ENCODE measurements around the gene EIF2B2.

Gene EIF2B2

DNA sequence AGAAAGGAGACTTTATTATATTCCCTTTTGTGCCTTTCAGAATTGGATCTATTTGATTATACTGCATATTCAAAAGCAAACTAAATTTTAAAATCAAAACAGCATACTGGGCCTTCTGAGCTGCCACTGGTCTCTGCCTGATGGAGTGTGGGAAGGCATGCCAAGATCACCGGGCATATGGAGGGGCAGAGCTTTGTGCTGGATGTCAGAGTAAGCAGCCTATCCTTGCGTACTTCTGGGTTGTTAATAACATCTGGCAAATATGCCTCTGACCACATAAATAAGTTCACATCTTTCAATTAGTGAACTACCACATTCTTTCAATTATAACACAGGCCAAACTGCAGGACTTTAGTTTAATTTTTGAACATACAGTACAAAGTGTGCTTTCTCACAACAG, 30.2 kb downstream of the EIF2B2 start:
- Histone ChIP-seq H3K4me1 (ENCODE audit: control insufficient read depth in 5 of 5, insufficient read depth in 5 of 5, low read length in 5 of 5) (peaks cover 0 to 6% (median 0%) of the 10 kb centered on the region in 5 donors), H3K27ac (ENCODE audit: low read depth, low read length) (no peak overlapping the region), H3K9me3 (ENCODE audit: control insufficient read depth in 5 of 5, low read length in 5 of 5) (no peaks in the 10 kb centered on the region), H3K4me3 (ENCODE audit: low read depth in 1 of 5, low read length in 5 of 5) (no peak overlapping the region), H3K36me3 (ENCODE audit: control insufficient read depth in 5 of 5, insufficient read depth in 5 of 5, low read length in 5 of 5) (peaks cover 21 to 55% (median 27%) of the 10 kb centered on the region in 5 donors), H3K27me3 (ENCODE audit: control insufficient read depth in 5 of 5, insufficient read depth in 4 of 5, low read length in 5 of 5) (no peaks in the 10 kb centered on the region), H3K9ac (ENCODE audit: low read length in 5 of 5) (no peak overlapping the region)

DNA sequence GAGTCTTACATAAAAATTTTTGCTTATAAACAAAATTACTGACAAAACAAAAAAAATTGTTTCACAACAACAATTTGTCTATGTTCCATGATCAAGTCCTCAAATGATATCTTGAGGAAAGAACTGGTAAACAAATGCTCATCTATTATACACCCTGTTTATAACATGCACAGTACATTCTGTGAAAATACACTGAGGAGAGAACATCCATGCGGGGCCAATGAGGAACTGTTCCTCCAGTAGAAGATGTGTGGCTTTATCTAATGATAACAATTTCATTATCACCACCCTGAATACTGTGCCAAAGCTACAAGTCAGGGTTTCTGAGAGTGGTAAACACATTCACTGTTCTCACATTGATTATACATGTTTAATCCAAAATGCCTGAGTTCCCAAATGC, 37.8 kb downstream of the EIF2B2 start:
- no peaks in the 10 kb centered on the region for H3K27me3 ChIP-seq (ENCODE audit: control insufficient read depth in 5 of 5, insufficient read depth in 4 of 5, low read length in 5 of 5)
- no peak overlapping the region for H3K4me3 ChIP-seq (ENCODE audit: low read depth in 1 of 5, low read length in 5 of 5)
- no peaks in the 10 kb centered on the region for H3K9me3 ChIP-seq (ENCODE audit: control insufficient read depth in 5 of 5, low read length in 5 of 5)
- no peak overlapping the region for H3K9ac ChIP-seq (ENCODE audit: low read length in 5 of 5)
- no peak overlapping the region for H3K27ac ChIP-seq (ENCODE audit: low read depth, low read length)
- H3K36me3 ChIP-seq (ENCODE audit: control insufficient read depth in 5 of 5, insufficient read depth in 5 of 5, low read length in 5 of 5), result peaks cover 2 to 19% (median 11%) of the 10 kb centered on the region in 5 donors
- peaks cover 0 to 15% (median 10%) of the 10 kb centered on the region in 5 donors for H3K4me1 ChIP-seq (ENCODE audit: control insufficient read depth in 5 of 5, insufficient read depth in 5 of 5, low read length in 5 of 5)

- Histone ChIP-seq H3K27ac (ENCODE audit: low read depth, low read length) (no peak overlapping the region), H3K27me3 (ENCODE audit: control insufficient read depth in 5 of 5, insufficient read depth in 4 of 5, low read length in 5 of 5) (no peaks in the 10 kb centered on the region), H3K9ac (ENCODE audit: low read length in 5 of 5) (no peak overlapping the region), H3K4me1 (ENCODE audit: control insufficient read depth in 5 of 5, insufficient read depth in 5 of 5, low read length in 5 of 5) (peaks cover 0 to 14% (median 10%) of the 10 kb centered on the region in 5 donors), H3K36me3 (ENCODE audit: control insufficient read depth in 5 of 5, insufficient read depth in 5 of 5, low read length in 5 of 5) (peaks cover 2 to 19% (median 11%) of the 10 kb centered on the region in 5 donors), H3K9me3 (ENCODE audit: control insufficient read depth in 5 of 5, low read length in 5 of 5) (no peaks in the 10 kb centered on the region), H3K4me3 (ENCODE audit: low read depth in 1 of 5, low read length in 5 of 5) (no peak overlapping the region)
Observed at GRCh38 chr14:75040959-75041358, 38.2 kb downstream of the EIF2B2 start.

DNA sequence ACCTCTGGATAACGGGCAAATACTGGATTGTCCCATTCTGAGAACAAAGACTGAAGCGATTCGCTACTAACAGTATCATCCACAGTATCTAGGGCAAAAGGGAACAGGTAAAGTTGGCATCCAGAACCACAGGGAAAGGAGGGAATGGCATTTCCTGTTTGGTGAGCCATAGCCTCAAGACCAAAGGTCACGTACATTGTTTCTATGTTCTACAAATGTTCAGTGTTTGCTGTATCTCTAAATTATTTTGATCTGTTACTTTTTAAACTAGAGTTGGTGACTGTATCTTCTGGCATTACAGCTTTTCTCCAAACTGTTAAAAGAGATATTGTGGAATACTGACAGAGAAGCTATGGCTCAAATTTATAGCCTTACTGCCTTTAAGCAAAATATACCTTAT, 38.9 kb downstream of the EIF2B2 start:
- Histone ChIP-seq H3K9ac (ENCODE audit: low read length in 5 of 5) (no peak overlapping the region), H3K36me3 (ENCODE audit: control insufficient read depth in 5 of 5, insufficient read depth in 5 of 5, low read length in 5 of 5) (peaks cover 2 to 18% (median 11%) of the 10 kb centered on the region in 5 donors), H3K4me1 (ENCODE audit: control insufficient read depth in 5 of 5, insufficient read depth in 5 of 5, low read length in 5 of 5) (peaks cover 0 to 14% (median 9%) of the 10 kb centered on the region in 5 donors), H3K27me3 (ENCODE audit: control insufficient read depth in 5 of 5, insufficient read depth in 4 of 5, low read length in 5 of 5) (no peaks in the 10 kb centered on the region), H3K27ac (ENCODE audit: low read depth, low read length) (no peak overlapping the region), H3K4me3 (ENCODE audit: low read depth in 1 of 5, low read length in 5 of 5) (no peak overlapping the region), H3K9me3 (ENCODE audit: control insufficient read depth in 5 of 5, low read length in 5 of 5) (no peaks in the 10 kb centered on the region)

DNA sequence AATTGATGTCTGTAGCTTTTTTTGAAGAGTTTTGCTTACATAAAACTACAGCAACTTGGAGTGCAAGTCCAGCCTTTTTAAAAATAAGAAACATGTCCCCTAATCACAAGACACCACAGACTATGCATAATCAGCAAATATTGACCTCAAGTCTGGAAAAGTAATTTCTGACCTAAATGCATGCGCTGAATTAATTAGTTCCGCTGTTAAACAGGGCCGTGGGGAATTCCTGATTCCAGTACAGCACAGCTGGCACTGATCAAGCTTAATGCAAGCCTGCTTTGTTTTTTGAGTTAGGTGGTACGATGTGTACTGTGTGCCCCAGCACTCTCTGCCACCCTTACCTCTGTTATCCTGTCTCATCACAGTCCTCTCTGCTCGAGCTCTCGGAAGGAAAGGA, 39.3 kb downstream of the EIF2B2 start:
- no peak overlapping the region for H3K9ac ChIP-seq (ENCODE audit: low read length in 5 of 5)

GRCh38 chr14:75044322-75044721, 41.6 kb downstream of the EIF2B2 start:
- Histone ChIP-seq H3K9me3 (ENCODE audit: control insufficient read depth in 5 of 5, low read length in 5 of 5) (no peaks in the 10 kb centered on the region), H3K27me3 (ENCODE audit: control insufficient read depth in 5 of 5, insufficient read depth in 4 of 5, low read length in 5 of 5) (no peaks in the 10 kb centered on the region), H3K27ac (ENCODE audit: low read depth, low read length) (no peak overlapping the region), H3K4me3 (ENCODE audit: low read depth in 1 of 5, low read length in 5 of 5) (no peak overlapping the region), H3K4me1 (ENCODE audit: control insufficient read depth in 5 of 5, insufficient read depth in 5 of 5, low read length in 5 of 5) (peaks cover 0 to 21% (median 16%) of the 10 kb centered on the region in 5 donors), H3K36me3 (ENCODE audit: control insufficient read depth in 5 of 5, insufficient read depth in 5 of 5, low read length in 5 of 5) (peaks cover 0 to 9% (median 3%) of the 10 kb centered on the region in 5 donors), H3K9ac (ENCODE audit: low read length in 5 of 5) (no peak overlapping the region)

More for the DNA sequence above, 39.3 kb downstream of the EIF2B2 start:
- Histone ChIP-seq H3K27ac (ENCODE audit: low read depth, low read length) (no peak overlapping the region), H3K27me3 (ENCODE audit: control insufficient read depth in 5 of 5, insufficient read depth in 4 of 5, low read length in 5 of 5) (no peaks in the 10 kb centered on the region), H3K9me3 (ENCODE audit: control insufficient read depth in 5 of 5, low read length in 5 of 5) (no peaks in the 10 kb centered on the region), H3K36me3 (ENCODE audit: control insufficient read depth in 5 of 5, insufficient read depth in 5 of 5, low read length in 5 of 5) (peaks cover 2 to 18% (median 9%) of the 10 kb centered on the region in 5 donors), H3K4me1 (ENCODE audit: control insufficient read depth in 5 of 5, insufficient read depth in 5 of 5, low read length in 5 of 5) (peaks cover 0 to 14% (median 9%) of the 10 kb centered on the region in 5 donors), H3K4me3 (ENCODE audit: low read depth in 1 of 5, low read length in 5 of 5) (no peak overlapping the region)

- Histone ChIP-seq H3K36me3 (ENCODE audit: control insufficient read depth in 5 of 5, insufficient read depth in 5 of 5, low read length in 5 of 5) (peaks cover 0 to 9% (median 3%) of the 10 kb centered on the region in 5 donors), H3K27me3 (ENCODE audit: control insufficient read depth in 5 of 5, insufficient read depth in 4 of 5, low read length in 5 of 5) (no peaks in the 10 kb centered on the region), H3K4me1 (ENCODE audit: control insufficient read depth in 5 of 5, insufficient read depth in 5 of 5, low read length in 5 of 5) (peaks cover 0 to 25% (median 17%) of the 10 kb centered on the region in 5 donors), H3K4me3 (ENCODE audit: low read depth in 1 of 5, low read length in 5 of 5) (no peak overlapping the region), H3K9me3 (ENCODE audit: control insufficient read depth in 5 of 5, low read length in 5 of 5) (no peaks in the 10 kb centered on the region), H3K9ac (ENCODE audit: low read length in 5 of 5) (no peak overlapping the region), H3K27ac (ENCODE audit: low read depth, low read length) (no peak overlapping the region)
Observed at GRCh38 chr14:75044752-75045151, 42.0 kb downstream of the EIF2B2 start.

DNA sequence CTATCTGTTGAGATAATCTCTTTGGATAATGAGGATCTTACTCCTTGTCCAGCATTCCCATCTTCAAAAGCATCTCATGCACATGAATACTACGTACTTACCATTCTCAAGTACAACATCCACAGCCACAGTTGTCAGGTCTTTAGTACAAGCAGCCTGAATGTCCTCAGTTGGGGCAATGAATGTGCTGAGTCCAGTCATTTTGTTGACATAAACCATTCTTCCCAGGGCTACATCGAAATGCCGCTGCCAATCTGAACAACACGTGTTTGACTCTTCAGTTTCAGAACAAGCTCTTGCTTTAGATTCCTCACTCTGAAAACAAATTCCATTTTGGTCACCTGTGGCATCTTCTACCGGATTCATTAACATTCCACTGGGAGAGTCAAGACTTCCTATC, 43.6 kb downstream of the EIF2B2 start:
- Histone ChIP-seq H3K27ac (ENCODE audit: low read depth, low read length) (no peak overlapping the region), H3K27me3 (ENCODE audit: control insufficient read depth in 5 of 5, insufficient read depth in 4 of 5, low read length in 5 of 5) (no peaks in the 10 kb centered on the region), H3K36me3 (ENCODE audit: control insufficient read depth in 5 of 5, insufficient read depth in 5 of 5, low read length in 5 of 5) (peaks cover 0 to 9% (median 3%) of the 10 kb centered on the region in 5 donors), H3K4me3 (ENCODE audit: low read depth in 1 of 5, low read length in 5 of 5) (no peak overlapping the region), H3K9me3 (ENCODE audit: control insufficient read depth in 5 of 5, low read length in 5 of 5) (no peaks in the 10 kb centered on the region), H3K9ac (ENCODE audit: low read length in 5 of 5) (no peak overlapping the region), H3K4me1 (ENCODE audit: control insufficient read depth in 5 of 5, insufficient read depth in 5 of 5, low read length in 5 of 5) (peaks cover 0 to 32% (median 28%) of the 10 kb centered on the region in 5 donors)

DNA sequence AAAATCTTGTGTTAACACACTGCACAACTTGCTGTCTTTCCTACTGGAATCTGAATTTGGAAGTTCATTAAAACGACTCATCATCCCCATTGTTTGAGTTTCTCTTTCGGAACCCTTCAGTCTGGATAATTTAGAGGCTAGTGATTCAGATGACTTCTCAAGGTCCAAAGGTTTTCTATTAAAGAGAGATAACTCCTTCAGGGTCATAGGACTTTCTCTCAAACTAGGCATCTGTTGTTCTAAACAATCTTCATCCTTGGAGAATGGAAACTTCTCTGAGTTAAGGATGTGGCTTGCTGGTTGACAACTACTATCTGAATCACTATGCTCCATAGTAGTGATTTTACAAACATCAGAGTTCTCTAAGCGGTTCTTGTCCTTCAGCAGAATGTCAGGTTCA, 44.2 kb downstream of the EIF2B2 start:
- H3K36me3 ChIP-seq (ENCODE audit: control insufficient read depth in 5 of 5, insufficient read depth in 5 of 5, low read length in 5 of 5), result peaks cover 0 to 5% (median under 1%) of the 10 kb centered on the region in 5 donors
- no peaks in the 10 kb centered on the region for H3K27me3 ChIP-seq (ENCODE audit: control insufficient read depth in 5 of 5, insufficient read depth in 4 of 5, low read length in 5 of 5)
- H3K27ac ChIP-seq (ENCODE audit: low read depth, low read length), result no peak overlapping the region
- H3K9me3 ChIP-seq (ENCODE audit: control insufficient read depth in 5 of 5, low read length in 5 of 5), result no peaks in the 10 kb centered on the region
- no peak overlapping the region for H3K9ac ChIP-seq (ENCODE audit: low read length in 5 of 5)
- no peak overlapping the region for H3K4me3 ChIP-seq (ENCODE audit: low read depth in 1 of 5, low read length in 5 of 5)
- peaks cover 0 to 33% (median 25%) of the 10 kb centered on the region in 5 donors for H3K4me1 ChIP-seq (ENCODE audit: control insufficient read depth in 5 of 5, insufficient read depth in 5 of 5, low read length in 5 of 5)

DNA sequence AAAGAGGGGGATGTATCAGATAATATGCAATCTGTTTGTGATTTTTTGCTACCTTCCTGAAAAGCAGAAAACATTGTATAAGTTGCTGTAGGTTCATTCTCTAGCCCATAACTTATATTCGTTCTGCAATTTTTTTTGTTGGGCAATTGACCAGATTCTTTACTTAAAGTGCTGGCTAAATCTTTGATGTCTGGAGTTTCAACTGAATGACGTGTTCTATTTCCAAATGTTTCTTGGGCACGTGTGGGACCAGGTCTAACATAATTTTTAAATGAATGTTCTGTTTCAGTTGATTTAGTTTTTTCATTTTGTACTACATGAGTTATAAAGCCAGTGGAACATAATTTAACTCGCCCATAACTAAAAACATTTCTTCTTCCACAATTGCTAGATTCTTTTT, 44.8 kb downstream of the EIF2B2 start:
- no peaks in the 10 kb centered on the region for H3K9me3 ChIP-seq (ENCODE audit: control insufficient read depth in 5 of 5, low read length in 5 of 5)
- no peak overlapping the region for H3K27ac ChIP-seq (ENCODE audit: low read depth, low read length)
- H3K4me3 ChIP-seq (ENCODE audit: low read depth in 1 of 5, low read length in 5 of 5), result no peak overlapping the region
- no peaks in the 10 kb centered on the region for H3K27me3 ChIP-seq (ENCODE audit: control insufficient read depth in 5 of 5, insufficient read depth in 4 of 5, low read length in 5 of 5)
- no peak overlapping the region for H3K9ac ChIP-seq (ENCODE audit: low read length in 5 of 5)
- H3K4me1 ChIP-seq (ENCODE audit: control insufficient read depth in 5 of 5, insufficient read depth in 5 of 5, low read length in 5 of 5), result peaks cover 0 to 33% (median 21%) of the 10 kb centered on the region in 5 donors
- H3K36me3 ChIP-seq (ENCODE audit: control insufficient read depth in 5 of 5, insufficient read depth in 5 of 5, low read length in 5 of 5), result peaks cover 0 to 1% (median 0%) of the 10 kb centered on the region in 5 donors
